GM19467 (cell line): ENCODE results near the gene IL13.

Source experiments
- ATAC-seq: cut with Tn5 transposase; IDR thresholded peaks from one replicate; pipeline ENCODE4 v1.9.1; 2021; ENCODE audit warnings: mild to moderate bottlenecking, moderate library complexity; ENCODE audit not compliant: unreplicated experiment

The IL13 gene

GRCh38 chr5:132655821-132656773 lies 1.9 kb upstream of the IL13 start:
- no peak for ATAC-seq

GRCh38 chr5:132656774-132657355 lies 1.1 kb upstream of the IL13 start:
- ATAC-seq: no peak

- no peak for ATAC-seq
Observed at GRCh38 chr5:132658381-132659302, 669 bp downstream of the IL13 start.

- ATAC-seq: no peak
Observed at GRCh38 chr5:132659598-132660493, 1.9 kb downstream of the IL13 start.

- no peak for ATAC-seq
Observed at GRCh38 chr5:132661231-132662003, 3.4 kb downstream of the IL13 start.

- ATAC-seq: no peak
Observed at GRCh38 chr5:132662004-132662401, 4.0 kb downstream of the IL13 start.

GRCh38 chr5:132662925-132663770 lies 5.2 kb downstream of the IL13 start:
- ATAC-seq: peak; percentile 54

- peak; percentile 45 for ATAC-seq
Observed at GRCh38 chr5:132663771-132664695, 6.1 kb downstream of the IL13 start.

GRCh38 chr5:132664696-132665209 lies 6.8 kb downstream of the IL13 start:
- no peak for ATAC-seq

GRCh38 chr5:132665574-132666080 lies 7.7 kb downstream of the IL13 start:
- no peak for ATAC-seq

- no peak for ATAC-seq
Observed at GRCh38 chr5:132666310-132667123, 8.5 kb downstream of the IL13 start.

GRCh38 chr5:132667309-132667708 lies 9.3 kb downstream of the IL13 start:
- ATAC-seq: no peak

- no peak for ATAC-seq
Observed at GRCh38 chr5:132667761-132668705, 10.1 kb downstream of the IL13 start.

- no peak for ATAC-seq
Observed at GRCh38 chr5:132668706-132669454, 10.9 kb downstream of the IL13 start.
